AG09309 (cell line): ENCODE measurements around the gene TOLLIP.

Experiments
- DNase-seq: peaks from one replicate; pipeline ENCODE4 v3.0.0-alpha.2; 2010; ENCODE audit warnings: low read depth
- H3K4me3 ChIP-seq: 2 replicates; pipeline ENCODE4 v1.5.1; 2011; ENCODE audit warnings: mild to moderate bottlenecking, low read depth, low read length, moderate library complexity; ENCODE audit not compliant: control insufficient read depth
- CTCF ChIP-seq: IDR thresholded peaks from 2 replicates; pipeline ENCODE4 v1.5.1; 2011; ENCODE audit warnings: mild to moderate bottlenecking, low read depth, low read length, inconsistent platforms; ENCODE audit not compliant: insufficient read depth, control insufficient read depth; ENCODE audit errors: missing control alignments

Gene TOLLIP

GRCh38 chr11:1237128-1237580 lies 72.3 kb downstream of the TOLLIP start:
- TF ChIP-seq CTCF, result no peak
- DNase-seq, result no peak
- no peak overlapping the region for H3K4me3 ChIP-seq

GRCh38 chr11:1236316-1237127 lies 72.9 kb downstream of the TOLLIP start:
- TF ChIP-seq CTCF, result no peak
- no peak for DNase-seq
- no peak overlapping the region for H3K4me3 ChIP-seq

- H3K4me3 ChIP-seq, result no peak overlapping the region
- no peak for TF ChIP-seq CTCF
- DNase-seq, result no peak
Observed at GRCh38 chr11:1235901-1236315, 73.5 kb downstream of the TOLLIP start.

GRCh38 chr11:1235306-1235900 lies 74.0 kb downstream of the TOLLIP start:
- no peak for DNase-seq
- TF ChIP-seq CTCF, result no peak
- H3K4me3 ChIP-seq, result no peak overlapping the region

GRCh38 chr11:1234771-1235305 lies 74.6 kb downstream of the TOLLIP start:
- TF ChIP-seq CTCF, result no peak
- no peak for DNase-seq

GRCh38 chr11:1234054-1234720 lies 75.2 kb downstream of the TOLLIP start:
- no peak for TF ChIP-seq CTCF
- no peak for DNase-seq
- no peak overlapping the region for H3K4me3 ChIP-seq

More at GRCh38 chr11:1234771-1235305, 74.6 kb downstream of the TOLLIP start:
- no peak overlapping the region for H3K4me3 ChIP-seq
